ENCODE data around the gene YWHAB.

- TF ChIP-seq CTCF (IDR thresholded peaks at IDR 0.05) (no peak), POLR2AphosphoS5 (IDR thresholded peaks at IDR 0.05; ENCODE audit: low read depth, low read length) (no peak), REST (IDR thresholded peaks at IDR 0.05; ENCODE audit: insufficient read depth in 1 of 2, low read depth in 2 of 2, low read length in 1 of 2) (no peak)
Measured at GRCh38 chr20:44914924-44915323, 29.4 kb downstream of the YWHAB start.
